ENCODE results near the gene SF3B5.

Gene SF3B5

GRCh38 chr6:144073024-144073423 is 22.3 kb downstream of the SF3B5 start:
- ChIA-PET POLR2A (ENCODE audit: low non-redundant PET) (no interaction called here), CTCF (no interaction called here)
- TF ChIP-seq CTCF (conservative IDR thresholded peaks at IDR 0.05; ENCODE audit: low read depth) = no peak
- H3K27ac ChIP-seq = no peak overlapping the region
- DNase-seq (ENCODE audit: low spot score) = no peak

- POLR2A ChIA-PET (ENCODE audit: low non-redundant PET) = no interaction called here
- no peak for TF ChIP-seq CTCF (conservative IDR thresholded peaks at IDR 0.05; ENCODE audit: low read depth)
- CTCF ChIA-PET = interaction anchor here (0.6 to 0.7 kb wide), 2 partner anchors 18 to 1206 kb away, joined by 4 to 5 read pairs; no protein-coding TSS in a partner anchor
Observed at GRCh38 chr6:144069506-144069905, 25.9 kb downstream of the SF3B5 start.

GRCh38 chr6:144068794-144069193 is 26.6 kb downstream of the SF3B5 start:
- DNase-seq (ENCODE audit: low spot score) = no peak
- TF ChIP-seq CTCF (conservative IDR thresholded peaks at IDR 0.05; ENCODE audit: low read depth) = no peak
- CTCF ChIA-PET = no interaction called here
- H3K27ac ChIP-seq = no peak overlapping the region
- POLR2A ChIA-PET (ENCODE audit: low non-redundant PET) = no interaction called here

More at GRCh38 chr6:144069506-144069905, 25.9 kb downstream of the SF3B5 start:
- DNase-seq (ENCODE audit: low spot score) = no peak
- H3K27ac ChIP-seq = no peak overlapping the region

GRCh38 chr6:144066741-144067484 is 28.5 kb downstream of the SF3B5 start:
- CTCF ChIA-PET = no interaction called here
- POLR2A ChIA-PET (ENCODE audit: low non-redundant PET) = no interaction called here
- DNase-seq (ENCODE audit: low spot score) = no peak
- H3K27ac ChIP-seq = no peak overlapping the region
- TF ChIP-seq CTCF (conservative IDR thresholded peaks at IDR 0.05; ENCODE audit: low read depth) = no peak

GRCh38 chr6:144066255-144066654 is 29.1 kb downstream of the SF3B5 start:
- ChIA-PET POLR2A (ENCODE audit: low non-redundant PET) (no interaction called here), CTCF (no interaction called here)
- no peak for DNase-seq (ENCODE audit: low spot score)
- no peak for TF ChIP-seq CTCF (conservative IDR thresholded peaks at IDR 0.05; ENCODE audit: low read depth)
- H3K27ac ChIP-seq = no peak overlapping the region

GRCh38 chr6:144065213-144065660 is 30.1 kb downstream of the SF3B5 start:
- no peak for TF ChIP-seq CTCF (conservative IDR thresholded peaks at IDR 0.05; ENCODE audit: low read depth)
- POLR2A ChIA-PET (ENCODE audit: low non-redundant PET) = no interaction called here
- DNase-seq (ENCODE audit: low spot score) = no peak
- H3K27ac ChIP-seq = no peak overlapping the region
- CTCF ChIA-PET = interaction anchor here (0.6 kb wide), 1 partner anchor 519 kb away, joined by 3 read pairs; no protein-coding TSS in a partner anchor
